Thyroid gland (tissue), 4 donors: ENCODE results near the gene JOSD2.

ENCODE experiments used
- CTCF ChIP-seq, 6 experiments: fragments of 200-600 bp in 3 of 6; fragments of 450-650 bp in 3 of 6; sonication (generic) in 3 of 6; IDR thresholded peaks; one replicate each; pipeline ENCODE4 v1.5.1; 2016 to 2019; ENCODE audit warnings: antibody characterized with exemption in 6 of 6, mild to moderate bottlenecking in 2 of 6, inconsistent platforms in 1 of 6, moderate library complexity in 1 of 6
- POLR2A ChIP-seq, 2 donors: fragments of 450-650 bp; IDR thresholded peaks; one replicate each; pipeline ENCODE4 v1.6.1; 2017; ENCODE audit warnings: antibody characterized with exemption in 2 of 2, mild to moderate bottlenecking in 2 of 2, moderate library complexity in 1 of 2

GRCh38 chr19:50559636-50560035 lies 48.6 kb upstream of the JOSD2 start:
- TF ChIP-seq POLR2A (IDR thresholded peaks at IDR 0.05) (no peak), CTCF (IDR thresholded peaks at IDR 0.05) (no peak)
